Tibial nerve (tissue), 4 donors: ENCODE measurements around the gene PIK3CD.

Experiments
- CTCF ChIP-seq, 5 experiments: fragments of 200-600 bp in 3 of 5; fragments of 450-650 bp in 2 of 5; sonication (generic) in 3 of 5; IDR thresholded peaks; one replicate each; pipeline ENCODE4 v1.5.1; 2016 to 2019; ENCODE audit warnings: antibody characterized with exemption in 5 of 5, mild to moderate bottlenecking in 3 of 5, moderate library complexity in 2 of 5
- EP300 ChIP-seq, 2 donors: sonication (generic); formaldehyde crosslinking; IDR thresholded peaks; one replicate each; pipeline ENCODE4 v1.6.1; 2017; ENCODE audit warnings: antibody characterized with exemption in 2 of 2, mild to moderate bottlenecking in 1 of 2
- POLR2A ChIP-seq, 2 donors: fragments of 450-650 bp; IDR thresholded peaks; one replicate each; pipeline ENCODE4 v1.6.1; 2017; ENCODE audit warnings: antibody characterized with exemption in 2 of 2, mild to moderate bottlenecking in 2 of 2, moderate library complexity in 2 of 2

- no peak for TF ChIP-seq CTCF (IDR thresholded peaks at IDR 0.05)
- TF ChIP-seq POLR2A (IDR thresholded peaks at IDR 0.05), result no peak
- no peak for TF ChIP-seq EP300 (IDR thresholded peaks at IDR 0.05)
Observed at GRCh38 chr1:9736241-9736640, 84.7 kb downstream of the PIK3CD start.
